Measurements from ENCODE around the gene KLRF1. TPM values are rescaled to one million over a fixed set of nuclear protein-coding genes. Genes with fewer than 3 reads are reported as not detected.

The KLRF1 gene
- 2.7 TPM for total RNA-seq
- long read RNA-seq: 0 reads

GRCh38 chr12:9827209-9827888, at the start of gene KLRF1:
KLRF1 (plus strand) TSS chr12:9827481; CDS start chr12:9827545, 64 bp downstream.
- DNase-seq: no peak
- Histone ChIP-seq H3K4me1 (no peaks in the 10 kb centered on the region), H3K9me3 (no peaks in the 10 kb centered on the region), H3K27ac (no peak within 1 kb of the TSS), H3K27me3 (no peaks in the 10 kb centered on the region), H3K4me3 (no peak within 1 kb of the TSS), H3K36me3 (no peaks in the 10 kb centered on the region)
- intact Hi-C loops (cut with DNase I): no loop called here
- no peak for TF ChIP-seq CTCF (IDR thresholded peaks at IDR 0.05)
- no peak for ATAC-seq

GRCh38 chr12:9779209-9779608, 48.1 kb upstream of the KLRF1 start:
- H3K4me1 ChIP-seq: peaks cover 6% of the 10 kb centered on the region
- no peak for TF ChIP-seq CTCF (IDR thresholded peaks at IDR 0.05)
- DNase-seq (no peak), ATAC-seq (no peak)
- no peaks in the 10 kb centered on the region for H3K36me3 ChIP-seq
- H3K4me3 ChIP-seq: no peak overlapping the region
- no peak overlapping the region for H3K27ac ChIP-seq
- intact Hi-C loops (cut with DNase I): no loop called here
- H3K9me3 ChIP-seq: no peaks in the 10 kb centered on the region
- no peaks in the 10 kb centered on the region for H3K27me3 ChIP-seq

GRCh38 chr12:9781360-9781759, 45.9 kb upstream of the KLRF1 start:
- intact Hi-C loops (cut with DNase I): no loop called here
- H3K4me3 ChIP-seq: no peak overlapping the region
- H3K36me3 ChIP-seq: no peaks in the 10 kb centered on the region
- no peak overlapping the region for H3K27ac ChIP-seq
- no peak for TF ChIP-seq CTCF (IDR thresholded peaks at IDR 0.05)
- no peaks in the 10 kb centered on the region for H3K4me1 ChIP-seq
- no peaks in the 10 kb centered on the region for H3K27me3 ChIP-seq
- no peaks in the 10 kb centered on the region for H3K9me3 ChIP-seq
- ATAC-seq (no peak), DNase-seq (no peak)

- no peaks in the 10 kb centered on the region for H3K27me3 ChIP-seq
- DNase-seq (no peak), ATAC-seq (no peak)
- no peak for TF ChIP-seq CTCF (IDR thresholded peaks at IDR 0.05)
- no peak overlapping the region for H3K4me3 ChIP-seq
- H3K27ac ChIP-seq: no peak overlapping the region
- H3K4me1 ChIP-seq: no peaks in the 10 kb centered on the region
- intact Hi-C loops (cut with DNase I): no loop called here
- no peaks in the 10 kb centered on the region for H3K36me3 ChIP-seq
- H3K9me3 ChIP-seq: no peaks in the 10 kb centered on the region
These were observed 44.5 kb upstream of the KLRF1 start for GRCh38 chr12:9782547-9783382.

GRCh38 chr12:9784326-9784725, 43.0 kb upstream of the KLRF1 start:
- Histone ChIP-seq H3K4me1 (no peaks in the 10 kb centered on the region), H3K9me3 (no peaks in the 10 kb centered on the region), H3K4me3 (no peak overlapping the region), H3K36me3 (no peaks in the 10 kb centered on the region), H3K27ac (no peak overlapping the region), H3K27me3 (no peaks in the 10 kb centered on the region)
- no peak for TF ChIP-seq CTCF (IDR thresholded peaks at IDR 0.05)
- no peak for DNase-seq
- no peak for ATAC-seq
- intact Hi-C loops (cut with DNase I): no loop called here
